Breast epithelium (tissue), 3 donors: ENCODE measurements around the gene OGFOD3.

ENCODE experiments used
- POLR2AphosphoS5 ChIP-seq, 3 donors: sonication (generic); formaldehyde crosslinking; IDR thresholded peaks; one replicate each; pipeline ENCODE4 v1.6.1; 2017; ENCODE audit warnings: antibody characterized with exemption in 3 of 3
- TF ChIP-seq, protein P1 (sequence below), 3 donors: fragments of 450-650 bp; IDR thresholded peaks; one replicate each; pipeline ENCODE4 v1.5.1; 2016 to 2017; ENCODE audit warnings: antibody characterized with exemption in 3 of 3, mild to moderate bottlenecking in 3 of 3, moderate library complexity in 3 of 3

DNA sequence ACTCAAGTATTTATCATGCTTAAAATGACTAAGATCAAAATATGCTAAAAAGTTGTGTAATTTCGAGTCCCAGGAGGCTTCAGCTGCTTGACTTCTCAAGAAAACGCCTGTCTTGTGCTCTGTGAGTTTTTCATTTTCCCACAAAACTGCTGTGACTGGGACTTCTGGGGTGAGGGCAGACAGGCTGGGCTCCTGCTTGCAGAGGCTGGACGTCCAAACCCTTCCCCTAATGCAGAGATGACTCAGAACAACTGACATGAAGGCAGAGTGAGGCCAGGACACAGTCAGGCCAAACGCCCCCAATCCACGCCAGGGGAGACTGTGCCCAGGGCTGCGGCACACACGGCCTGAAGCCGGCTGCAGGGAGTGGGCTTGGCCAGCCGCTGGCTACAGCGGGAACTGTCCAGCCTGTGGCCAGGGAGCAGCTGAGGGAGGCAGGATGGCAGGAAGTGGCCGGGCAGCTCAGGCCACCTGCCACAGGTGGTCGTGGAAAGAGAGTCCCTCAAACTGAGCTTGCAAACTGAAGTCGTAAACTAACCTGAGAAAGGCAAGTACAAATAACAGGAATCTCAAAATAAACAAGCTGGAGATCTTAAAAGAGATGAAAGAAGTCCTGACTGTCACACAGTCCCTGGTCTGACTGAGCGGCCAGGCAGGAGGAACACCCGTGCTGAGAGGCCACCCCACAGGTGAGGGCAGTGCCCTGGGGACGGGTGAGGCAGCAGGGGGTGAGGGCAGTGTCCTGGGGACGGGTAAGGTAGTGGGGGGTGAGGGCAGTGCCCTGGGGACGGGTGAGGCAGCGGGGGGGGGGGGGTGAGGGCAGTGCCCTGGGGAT lies 21.6 kb downstream of the OGFOD3 start:
- TF ChIP-seq, protein P1, sequence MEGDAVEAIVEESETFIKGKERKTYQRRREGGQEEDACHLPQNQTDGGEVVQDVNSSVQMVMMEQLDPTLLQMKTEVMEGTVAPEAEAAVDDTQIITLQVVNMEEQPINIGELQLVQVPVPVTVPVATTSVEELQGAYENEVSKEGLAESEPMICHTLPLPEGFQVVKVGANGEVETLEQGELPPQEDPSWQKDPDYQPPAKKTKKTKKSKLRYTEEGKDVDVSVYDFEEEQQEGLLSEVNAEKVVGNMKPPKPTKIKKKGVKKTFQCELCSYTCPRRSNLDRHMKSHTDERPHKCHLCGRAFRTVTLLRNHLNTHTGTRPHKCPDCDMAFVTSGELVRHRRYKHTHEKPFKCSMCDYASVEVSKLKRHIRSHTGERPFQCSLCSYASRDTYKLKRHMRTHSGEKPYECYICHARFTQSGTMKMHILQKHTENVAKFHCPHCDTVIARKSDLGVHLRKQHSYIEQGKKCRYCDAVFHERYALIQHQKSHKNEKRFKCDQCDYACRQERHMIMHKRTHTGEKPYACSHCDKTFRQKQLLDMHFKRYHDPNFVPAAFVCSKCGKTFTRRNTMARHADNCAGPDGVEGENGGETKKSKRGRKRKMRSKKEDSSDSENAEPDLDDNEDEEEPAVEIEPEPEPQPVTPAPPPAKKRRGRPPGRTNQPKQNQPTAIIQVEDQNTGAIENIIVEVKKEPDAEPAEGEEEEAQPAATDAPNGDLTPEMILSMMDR (IDR thresholded peaks at IDR 0.05) = no peak
- TF ChIP-seq POLR2AphosphoS5 (IDR thresholded peaks at IDR 0.05) = no peak
